Measurements from ENCODE around the gene OR7E24.
"Not testable (repeated sequence)": the region's sequence is repeated elsewhere in the genome, so short reads cannot be mapped to it uniquely, and the experiment has no call there.

The OR7E24 gene
- total RNA-seq, result 0 reads per million in 4 experiments

- no peak for DNase-seq
Observed at GRCh38 chr19:9250630-9251029, at the start of gene OR7E24. Gene OR7E24 (plus strand): TSS chr19:9250930. CDS start chr19:9251044, 114 bp downstream.

GRCh38 chr19:9205501-9206113, 45.1 kb upstream of the OR7E24 start:
- peak; percentile 44 for DNase-seq

GRCh38 chr19:9219489-9219888, 31.2 kb upstream of the OR7E24 start, which contains the start of gene OR7D4:
Gene OR7D4 (minus strand): TSS chr19:9219589. CDS start chr19:9214837, 4,752 bp downstream.
- DNase-seq, result no peak

GRCh38 chr19:9251236-9251635, 506 bp downstream of the OR7E24 start:
- DNase-seq, result no peak

- DNase-seq, result not testable (repeated sequence)
Observed at GRCh38 chr19:9283485-9283884, 32.8 kb downstream of the OR7E24 start.

GRCh38 chr19:9289231-9289884, 38.6 kb downstream of the OR7E24 start:
- DNase-seq, result no peak

- DNase-seq, result no peak
Observed at GRCh38 chr19:9295411-9295849, 44.7 kb downstream of the OR7E24 start.

- no peak for DNase-seq
Observed at GRCh38 chr19:9296336-9296735, 45.6 kb downstream of the OR7E24 start.

Measured in effector CD8-positive, alpha-beta T cell (primary cell).